Measurements from ENCODE around the gene KLHDC4. TPM values are rescaled to one million over a fixed set of nuclear protein-coding genes. Genes with fewer than 3 reads are reported as not detected.

The KLHDC4 gene
- total RNA-seq, 1 donor from 2014 or later: 29.0 TPM

- H3K4me3 ChIP-seq (ENCODE audit: low read depth, low read length): peak overlapping the region; percentile 96
- DNase-seq (ENCODE audit: low read depth): no peak
- TF ChIP-seq CTCF (conservative IDR thresholded peaks at IDR 0.05; ENCODE audit: low read depth, low read length): no peak
These were observed 362 bp downstream of the KLHDC4 start for GRCh38 chr16:87765473-87765775.

- peak overlapping the region; percentile 96 for H3K4me3 ChIP-seq (ENCODE audit: low read depth, low read length)
- TF ChIP-seq CTCF (conservative IDR thresholded peaks at IDR 0.05; ENCODE audit: low read depth, low read length): no peak
- DNase-seq (ENCODE audit: low read depth): no peak
These were observed 950 bp downstream of the KLHDC4 start for GRCh38 chr16:87764600-87765472.

GRCh38 chr16:87762620-87763019, 3.2 kb downstream of the KLHDC4 start:
- H3K4me3 ChIP-seq (ENCODE audit: low read depth, low read length): no peak overlapping the region
- TF ChIP-seq CTCF (conservative IDR thresholded peaks at IDR 0.05; ENCODE audit: low read depth, low read length): no peak
- no peak for DNase-seq (ENCODE audit: low read depth)

GRCh38 chr16:87762071-87762571, 3.7 kb downstream of the KLHDC4 start:
- no peak for TF ChIP-seq CTCF (conservative IDR thresholded peaks at IDR 0.05; ENCODE audit: low read depth, low read length)
- H3K4me3 ChIP-seq (ENCODE audit: low read depth, low read length): no peak overlapping the region
- no peak for DNase-seq (ENCODE audit: low read depth)

GRCh38 chr16:87761060-87761459, 4.7 kb downstream of the KLHDC4 start:
- no peak for TF ChIP-seq CTCF (conservative IDR thresholded peaks at IDR 0.05; ENCODE audit: low read depth, low read length)
- H3K4me3 ChIP-seq (ENCODE audit: low read depth, low read length): no peak overlapping the region
- DNase-seq (ENCODE audit: low read depth): no peak

- TF ChIP-seq CTCF (conservative IDR thresholded peaks at IDR 0.05; ENCODE audit: low read depth, low read length): no peak
- DNase-seq (ENCODE audit: low read depth): peak; percentile 52
- no peak overlapping the region for H3K4me3 ChIP-seq (ENCODE audit: low read depth, low read length)
These were observed 7.9 kb downstream of the KLHDC4 start for GRCh38 chr16:87757841-87758426.
